Measurements from ENCODE around the gene SASS6.
"Not testable (repeated sequence)": the region's sequence is repeated elsewhere in the genome, so short reads cannot be mapped to it uniquely, and the experiment has no call there.

Gene SASS6

GRCh38 chr1:100101564-100101963, 31.2 kb downstream of the SASS6 start:
- no peak for DNase-seq

GRCh38 chr1:100100202-100100601, 32.5 kb downstream of the SASS6 start:
- no peak for DNase-seq

- DNase-seq: no peak
These were observed 42.3 kb downstream of the SASS6 start for GRCh38 chr1:100090471-100090870.

GRCh38 chr1:100089082-100089481, 43.6 kb downstream of the SASS6 start:
- DNase-seq: no peak

- no peak for DNase-seq
These were observed 45.3 kb downstream of the SASS6 start for GRCh38 chr1:100087396-100087795.

GRCh38 chr1:100080331-100080730, 52.4 kb downstream of the SASS6 start:
- no peak for DNase-seq

GRCh38 chr1:100077531-100077930, 55.2 kb downstream of the SASS6 start:
- no peak for DNase-seq

- DNase-seq: no peak
These were observed 56.0 kb downstream of the SASS6 start for GRCh38 chr1:100076744-100077143.

GRCh38 chr1:100076319-100076718, 56.4 kb downstream of the SASS6 start:
- no peak for DNase-seq

- DNase-seq: no peak
These were observed 57.0 kb downstream of the SASS6 start for GRCh38 chr1:100075773-100076172.

GRCh38 chr1:100074604-100075395, 57.9 kb downstream of the SASS6 start:
- DNase-seq: no peak

GRCh38 chr1:100073531-100073930, 59.2 kb downstream of the SASS6 start:
- no peak for DNase-seq

- DNase-seq: no peak
These were observed 62.4 kb downstream of the SASS6 start for GRCh38 chr1:100070201-100070939.

- DNase-seq: no peak
These were observed 66.8 kb downstream of the SASS6 start for GRCh38 chr1:100065969-100066227.

GRCh38 chr1:100065183-100065968, 67.4 kb downstream of the SASS6 start:
- DNase-seq: no peak

GRCh38 chr1:100061681-100062080, 71.0 kb downstream of the SASS6 start:
- no peak for DNase-seq

- DNase-seq: no peak
These were observed 79.0 kb downstream of the SASS6 start for GRCh38 chr1:100053727-100054126.

- no peak for DNase-seq
These were observed 79.6 kb downstream of the SASS6 start for GRCh38 chr1:100053119-100053518.

GRCh38 chr1:100051893-100052292, 80.8 kb downstream of the SASS6 start:
- no peak for DNase-seq

GRCh38 chr1:100051401-100051800, 81.3 kb downstream of the SASS6 start:
- no peak for DNase-seq

- no peak for DNase-seq
These were observed 82.6 kb downstream of the SASS6 start for GRCh38 chr1:100050139-100050538.

- DNase-seq: not testable (repeated sequence)
These were observed 85.5 kb downstream of the SASS6 start for GRCh38 chr1:100047235-100047708.

- no peak for DNase-seq
These were observed 87.5 kb downstream of the SASS6 start for GRCh38 chr1:100045206-100045605.

GRCh38 chr1:100039591-100039990, 93.1 kb downstream of the SASS6 start:
- DNase-seq: no peak

Measured in 8988T (cell line).